WTC11 (cell line): ENCODE data around the gene PRKCZ. TPM values are rescaled to one million over a fixed set of nuclear protein-coding genes. Genes with fewer than 3 reads are reported as not detected.
A peak's percentile ranks its signal among the peaks of the same experiment; 100 is the strongest.

Experiments used
- ATAC-seq: fragments of 200-7000 bp; cut with Tn5 transposase; 2 replicates; pipeline ENCODE4 v1.10.0; 2021; ENCODE audit warnings: mild to moderate bottlenecking, moderate library complexity
- CTCF ChIA-PET: fragments of 300-600 bp; sonication (Branson Sonifier 250); formaldehyde crosslinking; loops from one replicate; lab custom pipeline; 2021; ENCODE audit warnings: antibody characterized with exemption; lab: Charles Lee
- POLR2A ChIA-PET: fragments of 350-600 bp; sonication (Branson Sonifier 250); formaldehyde crosslinking; loops from one replicate; lab custom pipeline; 2021; ENCODE audit warnings: antibody characterized with exemption; lab: Charles Lee
- DNase-seq: peaks from one replicate; pipeline ENCODE4 v3.0.0; 2021; ENCODE audit warnings: low spot score
- H3K27ac Mint-ChIP-seq: 2 replicates; pipeline ENCODE4 v1.8.0; 2021; ENCODE audit warnings: mixed read lengths
- H3K27me3 Mint-ChIP-seq: 2 replicates; pipeline ENCODE4 v1.8.0; 2021; ENCODE audit warnings: low read depth, mild to moderate bottlenecking, moderate library complexity, mixed read lengths
- H3K36me3 Mint-ChIP-seq: 2 replicates; pipeline ENCODE4 v1.8.0; 2021; ENCODE audit warnings: mixed read lengths
- H3K4me1 Mint-ChIP-seq: 2 replicates; pipeline ENCODE4 v1.8.0; 2022; ENCODE audit warnings: mixed read lengths
- H3K4me3 Mint-ChIP-seq: 2 replicates; pipeline ENCODE4 v1.8.0; 2021; ENCODE audit warnings: mild to moderate bottlenecking, moderate library complexity, mixed read lengths
- H3K9me3 Mint-ChIP-seq: 2 replicates; pipeline ENCODE4 v1.8.0; 2021; ENCODE audit warnings: mixed read lengths
- ESRRA ChIP-seq: sonication (generic); formaldehyde crosslinking; IDR thresholded peaks from 2 replicates; pipeline ENCODE4 v1.8.1; 2022; ENCODE audit warnings: mild to moderate bottlenecking, missing genetic modification reagents, borderline replicate concordance
- FOXK1 ChIP-seq: sonication (generic); formaldehyde crosslinking; IDR thresholded peaks from 2 replicates; pipeline ENCODE4 v1.8.0; 2022; ENCODE audit warnings: mild to moderate bottlenecking, moderate library complexity, missing genetic modification reagents
- NFYB ChIP-seq: sonication (generic); formaldehyde crosslinking; conservative IDR thresholded peaks from 2 replicates; pipeline ENCODE4 v1.8.0; 2022; ENCODE audit warnings: low read depth, missing genetic modification reagents
- NR2C2 ChIP-seq: sonication (generic); formaldehyde crosslinking; IDR thresholded peaks from 2 replicates; pipeline ENCODE4 v1.8.0; 2022; ENCODE audit warnings: mild to moderate bottlenecking, missing genetic modification reagents
- RELA ChIP-seq: sonication (generic); formaldehyde crosslinking; IDR thresholded peaks from 2 replicates; pipeline ENCODE4 v1.8.1; 2022; ENCODE audit warnings: missing genetic modification reagents, mild to moderate bottlenecking, borderline replicate concordance
- SOX15 ChIP-seq: fragments of 250-450 bp; sonication (Bioruptor Pico); IDR thresholded peaks from 2 replicates; pipeline ENCODE4 v1.9.0; 2021; ENCODE audit warnings: mild to moderate bottlenecking
- SP1 ChIP-seq: sonication (generic); formaldehyde crosslinking; conservative IDR thresholded peaks from 2 replicates; pipeline ENCODE4 v1.8.1; 2022; ENCODE audit warnings: missing genetic modification reagents
- ZNF317 ChIP-seq: sonication (generic); formaldehyde crosslinking; IDR thresholded peaks from 2 replicates; pipeline ENCODE4 v1.8.1; 2023; ENCODE audit warnings: low read depth, mild to moderate bottlenecking, moderate library complexity, missing genetic modification reagents, borderline replicate concordance
- ZNF396 ChIP-seq: fragments of 250-450 bp; sonication (Bioruptor Pico); IDR thresholded peaks from 2 replicates; pipeline ENCODE4 v1.8.0; 2021; ENCODE audit warnings: mild to moderate bottlenecking, moderate library complexity, borderline replicate concordance
- ZNF512 ChIP-seq: sonication (generic); formaldehyde crosslinking; IDR thresholded peaks from 2 replicates; pipeline ENCODE4 v1.8.1; 2022; ENCODE audit warnings: missing genetic modification reagents, borderline replicate concordance
- ZNF532 ChIP-seq: fragments of 250-450 bp; sonication (Bioruptor Pico); IDR thresholded peaks from 2 replicates; pipeline ENCODE4 v1.9.0; 2021; ENCODE audit warnings: mild to moderate bottlenecking, borderline replicate concordance
- total RNA-seq: library from RNA; stranded (reverse); gene quantifications from 3 replicates; pipeline ENCODE4 v1.2.3, GENCODE V29; 2021
- TF ChIP-seq, protein P1 (sequence below): fragments of 250-450 bp; sonication (Bioruptor Pico); IDR thresholded peaks from 2 replicates; pipeline ENCODE4 v1.9.0; 2021; ENCODE audit warnings: mild to moderate bottlenecking
- TF ChIP-seq, protein P2 (sequence below): sonication (generic); formaldehyde crosslinking; conservative IDR thresholded peaks from 2 replicates; pipeline ENCODE4 v1.8.1; 2023; ENCODE audit warnings: mild to moderate bottlenecking, low read depth, missing genetic modification reagents, moderate library complexity
- TF ChIP-seq, protein P3 (sequence below): fragments of 250-450 bp; sonication (Bioruptor Pico); IDR thresholded peaks from 2 replicates; pipeline ENCODE4 v2.1.2; 2022; ENCODE audit warnings: mild to moderate bottlenecking, moderate library complexity

Gene PRKCZ
- total RNA-seq, 1 experiment from 2014 or later: 52.5 TPM

DNA sequence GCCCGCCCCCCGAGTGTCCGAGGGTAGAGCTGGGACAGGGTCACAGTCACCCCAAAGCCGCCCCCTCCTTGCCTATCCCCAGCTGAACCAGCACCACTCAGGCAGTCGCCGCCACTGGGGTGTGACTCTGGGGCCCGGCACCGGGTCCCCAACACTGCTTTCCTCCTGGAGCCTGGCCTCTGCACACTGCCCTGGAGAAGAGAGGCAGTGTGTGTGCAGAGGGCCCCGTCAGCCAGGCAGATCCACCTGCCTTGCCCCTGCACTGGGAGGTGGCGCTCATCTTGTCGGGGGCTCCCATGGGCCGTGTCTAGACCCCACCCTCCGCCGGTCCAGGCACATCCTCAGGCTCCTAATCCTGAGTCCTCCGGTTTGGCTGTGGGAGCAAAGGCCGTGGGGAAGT lies 128.7 kb downstream of the PRKCZ start:
- H3K4me1 Mint-ChIP-seq: 0 out of 2 replicates have a peak, but pooled peaks cover 3% of the 10 kb centered on the region
- POLR2A ChIA-PET: no interaction called here
- DNase-seq (no peak), ATAC-seq (no peak)
- no peak overlapping the region for H3K27ac Mint-ChIP-seq
- H3K27me3 Mint-ChIP-seq: no peaks in the 10 kb centered on the region
- H3K9me3 Mint-ChIP-seq: no peaks in the 10 kb centered on the region
- TF ChIP-seq RELA (CRISPR knock-in tag): no peak
- no peak for TF ChIP-seq FOXK1 (CRISPR knock-in tag)
- TF ChIP-seq ZNF532: no peak
- TF ChIP-seq, protein P1, sequence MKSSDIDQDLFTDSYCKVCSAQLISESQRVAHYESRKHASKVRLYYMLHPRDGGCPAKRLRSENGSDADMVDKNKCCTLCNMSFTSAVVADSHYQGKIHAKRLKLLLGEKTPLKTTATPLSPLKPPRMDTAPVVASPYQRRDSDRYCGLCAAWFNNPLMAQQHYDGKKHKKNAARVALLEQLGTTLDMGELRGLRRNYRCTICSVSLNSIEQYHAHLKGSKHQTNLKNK (CRISPR knock-in tag): no peak
- no peak for TF ChIP-seq ZNF512 (CRISPR knock-in tag)
- TF ChIP-seq, protein P2, sequence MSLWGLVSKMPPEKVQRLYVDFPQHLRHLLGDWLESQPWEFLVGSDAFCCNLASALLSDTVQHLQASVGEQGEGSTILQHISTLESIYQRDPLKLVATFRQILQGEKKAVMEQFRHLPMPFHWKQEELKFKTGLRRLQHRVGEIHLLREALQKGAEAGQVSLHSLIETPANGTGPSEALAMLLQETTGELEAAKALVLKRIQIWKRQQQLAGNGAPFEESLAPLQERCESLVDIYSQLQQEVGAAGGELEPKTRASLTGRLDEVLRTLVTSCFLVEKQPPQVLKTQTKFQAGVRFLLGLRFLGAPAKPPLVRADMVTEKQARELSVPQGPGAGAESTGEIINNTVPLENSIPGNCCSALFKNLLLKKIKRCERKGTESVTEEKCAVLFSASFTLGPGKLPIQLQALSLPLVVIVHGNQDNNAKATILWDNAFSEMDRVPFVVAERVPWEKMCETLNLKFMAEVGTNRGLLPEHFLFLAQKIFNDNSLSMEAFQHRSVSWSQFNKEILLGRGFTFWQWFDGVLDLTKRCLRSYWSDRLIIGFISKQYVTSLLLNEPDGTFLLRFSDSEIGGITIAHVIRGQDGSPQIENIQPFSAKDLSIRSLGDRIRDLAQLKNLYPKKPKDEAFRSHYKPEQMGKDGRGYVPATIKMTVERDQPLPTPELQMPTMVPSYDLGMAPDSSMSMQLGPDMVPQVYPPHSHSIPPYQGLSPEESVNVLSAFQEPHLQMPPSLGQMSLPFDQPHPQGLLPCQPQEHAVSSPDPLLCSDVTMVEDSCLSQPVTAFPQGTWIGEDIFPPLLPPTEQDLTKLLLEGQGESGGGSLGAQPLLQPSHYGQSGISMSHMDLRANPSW (CRISPR knock-in tag): no peak
- TF ChIP-seq ZNF396 (CRISPR knock-in tag): no peak
- no peak for TF ChIP-seq NFYB (CRISPR knock-in tag)
- TF ChIP-seq, protein P3, sequence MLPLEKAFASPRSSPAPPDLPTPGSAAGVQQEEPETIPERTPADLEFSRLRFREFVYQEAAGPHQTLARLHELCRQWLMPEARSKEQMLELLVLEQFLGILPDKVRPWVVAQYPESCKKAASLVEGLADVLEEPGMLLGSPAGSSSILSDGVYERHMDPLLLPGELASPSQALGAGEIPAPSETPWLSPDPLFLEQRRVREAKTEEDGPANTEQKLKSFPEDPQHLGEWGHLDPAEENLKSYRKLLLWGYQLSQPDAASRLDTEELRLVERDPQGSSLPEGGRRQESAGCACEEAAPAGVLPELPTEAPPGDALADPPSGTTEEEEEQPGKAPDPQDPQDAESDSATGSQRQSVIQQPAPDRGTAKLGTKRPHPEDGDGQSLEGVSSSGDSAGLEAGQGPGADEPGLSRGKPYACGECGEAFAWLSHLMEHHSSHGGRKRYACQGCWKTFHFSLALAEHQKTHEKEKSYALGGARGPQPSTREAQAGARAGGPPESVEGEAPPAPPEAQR (CRISPR knock-in tag): no peak
- TF ChIP-seq SP1 (CRISPR knock-in tag): no peak
- CTCF ChIA-PET: interaction anchor here (2.4 kb wide), 1 partner anchor 39 kb away, joined by 6 read pairs; no protein-coding TSS in a partner anchor
- H3K36me3 Mint-ChIP-seq: peaks cover 19% of the 10 kb centered on the region
- H3K4me3 Mint-ChIP-seq: no peak overlapping the region

DNA sequence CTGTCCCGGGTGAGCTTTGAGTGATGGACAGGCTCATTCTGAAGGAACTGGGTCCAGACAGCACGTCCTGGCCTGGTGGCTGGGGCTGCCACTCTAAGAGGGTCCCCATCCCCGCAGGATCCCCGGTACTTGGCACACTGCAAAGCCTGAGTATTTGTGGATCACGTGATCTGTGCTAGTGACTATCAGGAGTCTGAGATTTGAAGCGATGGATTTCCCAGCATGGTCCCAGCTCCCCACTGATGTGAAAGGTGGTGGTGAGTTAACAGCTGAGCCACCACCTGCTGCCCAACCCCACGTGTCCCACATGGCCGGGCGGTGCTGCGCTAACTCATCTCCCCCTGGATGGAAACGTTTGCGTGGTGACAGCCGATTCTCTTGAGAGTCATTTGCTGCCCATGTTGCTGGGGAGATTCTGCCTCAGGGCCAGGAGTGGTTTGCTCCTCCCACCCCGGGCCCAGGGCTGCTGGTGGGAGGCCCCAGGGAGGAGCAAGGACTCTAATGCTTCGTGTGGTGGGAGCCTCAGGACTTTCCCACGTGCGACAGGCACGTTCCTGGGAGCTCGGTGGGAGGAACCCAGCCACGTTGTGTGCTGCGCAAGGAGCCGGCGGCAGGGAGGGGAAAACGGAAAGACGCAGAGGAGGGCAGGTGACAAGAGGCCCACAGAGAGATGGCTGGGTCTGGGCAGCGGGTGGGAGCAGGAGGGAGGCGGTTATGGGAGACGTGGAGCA lies 129.2 kb downstream of the PRKCZ start:
- peaks cover 19% of the 10 kb centered on the region for H3K36me3 Mint-ChIP-seq
- H3K4me3 Mint-ChIP-seq: no peak overlapping the region

More for the DNA sequence above, 129.2 kb downstream of the PRKCZ start:
- CTCF ChIA-PET: interaction anchor here (2.4 kb wide), 1 partner anchor 39 kb away, joined by 6 read pairs; no protein-coding TSS in a partner anchor
- no peaks in the 10 kb centered on the region for H3K4me1 Mint-ChIP-seq
- POLR2A ChIA-PET: no interaction called here
- H3K27me3 Mint-ChIP-seq: no peaks in the 10 kb centered on the region
- no peaks in the 10 kb centered on the region for H3K9me3 Mint-ChIP-seq
- DNase-seq (no peak), ATAC-seq (no peak)
- no peak for TF ChIP-seq SOX15 (CRISPR knock-in tag)
- no peak for TF ChIP-seq ESRRA (CRISPR knock-in tag)
- peak; percentile 76; the same call in 1 of the 2 replicates for TF ChIP-seq ZNF317 (CRISPR knock-in tag)
- TF ChIP-seq NR2C2 (CRISPR knock-in tag): no peak
- TF ChIP-seq SP1 (CRISPR knock-in tag): no peak
- H3K27ac Mint-ChIP-seq: peak overlapping the region; percentile 45; the same call in 1 of the 2 replicates
